IPS-18c (cell line): Measurements from ENCODE around the gene NOTO.
A peak's percentile ranks its signal among the peaks of the same experiment; 100 is the strongest.
"Not testable (repeated sequence)": the region's sequence is repeated elsewhere in the genome, so short reads cannot be mapped to it uniquely, and the experiment has no call there.

Experiments
- H3K4me3 ChIP-seq: 2 replicates; pipeline ENCODE4 v1.7.0; 2013; ENCODE audit warnings: low read depth, mild to moderate bottlenecking, low read length, moderate library complexity; ENCODE audit not compliant: insufficient read depth
- H3K9me3 ChIP-seq: one replicate; pipeline ENCODE4 v1.6.1; 2013; ENCODE audit warnings: mild to moderate bottlenecking, low read length, moderate library complexity; ENCODE audit not compliant: control insufficient read depth, insufficient read depth

NOTO gene

GRCh38 chr2:73177645-73178255 is 24.6 kb upstream of the NOTO start:
- Histone ChIP-seq H3K9me3 (peaks cover 2% of the 10 kb centered on the region), H3K4me3 (peak overlapping the region; percentile 21)

- H3K4me3 ChIP-seq: no peak overlapping the region
- H3K9me3 ChIP-seq: peaks cover 2% of the 10 kb centered on the region
Observed at GRCh38 chr2:73185965-73186364, 16.4 kb upstream of the NOTO start.

- H3K4me3 ChIP-seq: no peak overlapping the region
- peaks cover 2% of the 10 kb centered on the region for H3K9me3 ChIP-seq
Observed at GRCh38 chr2:73187549-73187948, 14.8 kb upstream of the NOTO start.

GRCh38 chr2:73197579-73197978 is 4.8 kb upstream of the NOTO start:
- Histone ChIP-seq H3K4me3 (no peak overlapping the region), H3K9me3 (no peaks in the 10 kb centered on the region)

- not testable (repeated sequence) for H3K4me3 ChIP-seq, H3K9me3 ChIP-seq
Observed at GRCh38 chr2:73200281-73200680, 2.1 kb upstream of the NOTO start.

GRCh38 chr2:73203055-73203681 is 794 bp downstream of the NOTO start:
- Histone ChIP-seq H3K9me3 (peaks cover 3% of the 10 kb centered on the region), H3K4me3 (peak overlapping the region; percentile 45)

- H3K4me3 ChIP-seq: no peak overlapping the region
- H3K9me3 ChIP-seq: peaks cover 3% of the 10 kb centered on the region
Observed at GRCh38 chr2:73205611-73206010, 3.2 kb downstream of the NOTO start.

- H3K4me3 ChIP-seq: no peak overlapping the region
- peaks cover 3% of the 10 kb centered on the region for H3K9me3 ChIP-seq
Observed at GRCh38 chr2:73208258-73208657, 5.9 kb downstream of the NOTO start.

- no peaks in the 10 kb centered on the region for H3K9me3 ChIP-seq
- H3K4me3 ChIP-seq: no peak overlapping the region
Observed at GRCh38 chr2:73210019-73210418, 7.6 kb downstream of the NOTO start.

GRCh38 chr2:73210696-73211095 is 8.3 kb downstream of the NOTO start:
- Histone ChIP-seq H3K9me3 (no peaks in the 10 kb centered on the region), H3K4me3 (no peak overlapping the region)

- no peaks in the 10 kb centered on the region for H3K9me3 ChIP-seq
Observed at GRCh38 chr2:73212098-73212447, 9.7 kb downstream of the NOTO start.

GRCh38 chr2:73212448-73213176 is 10.2 kb downstream of the NOTO start:
- Histone ChIP-seq H3K9me3 (no peaks in the 10 kb centered on the region), H3K4me3 (no peak overlapping the region)

More at GRCh38 chr2:73212098-73212447, 9.7 kb downstream of the NOTO start:
- no peak overlapping the region for H3K4me3 ChIP-seq

GRCh38 chr2:73214120-73215035 is 12.0 kb downstream of the NOTO start, which contains the start of gene SMYD5:
SMYD5 (plus strand) TSS chr2:73214245; CDS start chr2:73214267, 22 bp downstream.
- Histone ChIP-seq H3K9me3 (no peaks in the 10 kb centered on the region), H3K4me3 (peak within 1 kb of the TSS; percentile 96)

GRCh38 chr2:73215254-73215653 is 12.9 kb downstream of the NOTO start:
- no peaks in the 10 kb centered on the region for H3K9me3 ChIP-seq
- H3K4me3 ChIP-seq: no peak overlapping the region

GRCh38 chr2:73217160-73217559 is 14.8 kb downstream of the NOTO start:
- no peaks in the 10 kb centered on the region for H3K9me3 ChIP-seq
- no peak overlapping the region for H3K4me3 ChIP-seq

- Histone ChIP-seq H3K4me3 (no peak overlapping the region), H3K9me3 (no peaks in the 10 kb centered on the region)
Observed at GRCh38 chr2:73217826-73218225, 15.5 kb downstream of the NOTO start.

GRCh38 chr2:73218298-73218697 is 15.9 kb downstream of the NOTO start:
- Histone ChIP-seq H3K9me3 (no peaks in the 10 kb centered on the region), H3K4me3 (no peak overlapping the region)
